Activated CD8-positive, alpha-beta memory T cell treated with anti-CD3 and anti-CD28 coated beads for 48 hours (primary cell): ENCODE measurements around the gene PKDCC.
"Not testable (repeated sequence)": the region's sequence is repeated elsewhere in the genome, so short reads cannot be mapped to it uniquely, and the experiment has no call there.

Source experiments
- DNase-seq, 3 experiments: peaks; one replicate each; pipeline ENCODE4 v3.0.0-alpha.2; 2020; ENCODE audit warnings: low read depth in 2 of 3, low spot score in 2 of 3

The PKDCC gene

GRCh38 chr2:42030200-42030759, 17.5 kb upstream of the PKDCC start:
- no peak for DNase-seq

GRCh38 chr2:42030829-42031228, 17.0 kb upstream of the PKDCC start:
- DNase-seq = no peak

- no peak for DNase-seq
These were observed 16.3 kb upstream of the PKDCC start for GRCh38 chr2:42031281-42032223.

- no peak for DNase-seq
These were observed 15.6 kb upstream of the PKDCC start for GRCh38 chr2:42032224-42032620.

- DNase-seq = no peak
These were observed 15.1 kb upstream of the PKDCC start for GRCh38 chr2:42032745-42033144.

GRCh38 chr2:42034096-42034495, 13.7 kb upstream of the PKDCC start:
- DNase-seq = not testable (repeated sequence)

- no peak for DNase-seq
These were observed 12.6 kb upstream of the PKDCC start for GRCh38 chr2:42035241-42035640.

GRCh38 chr2:42036413-42036812, 11.4 kb upstream of the PKDCC start:
- no peak for DNase-seq

GRCh38 chr2:42036940-42037339, 10.9 kb upstream of the PKDCC start:
- DNase-seq = no peak

GRCh38 chr2:42040643-42041278, 7.1 kb upstream of the PKDCC start:
- no peak for DNase-seq

- DNase-seq = no peak
These were observed 6.3 kb upstream of the PKDCC start for GRCh38 chr2:42041377-42042127.

- no peak for DNase-seq
These were observed 5.0 kb upstream of the PKDCC start for GRCh38 chr2:42042631-42043355.

- no peak for DNase-seq
These were observed 3.9 kb upstream of the PKDCC start for GRCh38 chr2:42043789-42044394.

GRCh38 chr2:42044939-42045338, 2.9 kb upstream of the PKDCC start:
- DNase-seq = no peak

- no peak for DNase-seq
These were observed 2.5 kb upstream of the PKDCC start for GRCh38 chr2:42045352-42045751.

- no peak for DNase-seq
These were observed 1.7 kb upstream of the PKDCC start for GRCh38 chr2:42045848-42046748.

GRCh38 chr2:42046819-42047487, 868 bp upstream of the PKDCC start:
- no peak for DNase-seq

GRCh38 chr2:42048299-42049220, 739 bp downstream of the PKDCC start:
- no peak for DNase-seq
